ENCODE measurements around the gene PICK1. TPM values are rescaled to one million over a fixed set of nuclear protein-coding genes. Genes with fewer than 3 reads are reported as not detected.

The PICK1 gene
- total and polyA plus RNA-seq, 2 of the 8 experiments (the other 6 are each of a cell fraction or from before 2014, with no cell fraction given), result 20.4 to 22.9 TPM

GRCh38 chr22:38089474-38089851, 32.3 kb downstream of the PICK1 start:
- H3K14ac ChIP-seq (ENCODE audit: insufficient read length), result no peak overlapping the region
- no peak overlapping the region for H3K27ac ChIP-seq (ENCODE audit: low read depth, low read length)
- no peaks in the 10 kb centered on the region for H3K9me3 ChIP-seq (ENCODE audit: insufficient read depth in 2 of 2, low read depth in 1 of 2, low read length in 1 of 2)
- H3K23ac ChIP-seq (ENCODE audit: insufficient read length), result no peak overlapping the region
- no peak overlapping the region; the same call in 1 of the 2 replicates for H2BK15ac ChIP-seq (ENCODE audit: low read length)
- CTCF ChIA-PET (ENCODE audit: partially characterized antibody), result interaction anchor here (1.0 to 3.3 kb wide), 12 partner anchors 9 to 62 kb away, joined by 3 to 34 read pairs (median 4); partner anchors contain the start of gene PICK1
- peak overlapping the region; percentile 65 for H4K5ac ChIP-seq (ENCODE audit: insufficient read length, low read depth, low read length)
- TF ChIP-seq SIX5 (IDR thresholded peaks at IDR 0.05; ENCODE audit: low read depth, low read length) (no peak), JUN (IDR thresholded peaks at IDR 0.05; ENCODE audit: low read depth, low read length) (no peak), ATF3 (IDR thresholded peaks at IDR 0.05; ENCODE audit: insufficient read depth, low read depth, low read length) (no peak), CHD1 (IDR thresholded peaks at IDR 0.05; ENCODE audit: low read depth, low read length) (no peak), TAF7 (optimal IDR thresholded peaks at IDR 0.05; ENCODE audit: borderline replicate concordance, low read depth, low read length) (no peak), EP300 (IDR thresholded peaks at IDR 0.05; ENCODE audit: borderline replicate concordance in 1 of 2, low read depth in 2 of 2, low read length in 2 of 2) (no peak), YY1 (IDR thresholded peaks at IDR 0.05; ENCODE audit: low read depth, low read length) (no peak), RAD21 (IDR thresholded peaks at IDR 0.05 in 1 of 2, conservative IDR thresholded peaks at IDR 0.05 in 1 of 2; ENCODE audit: low read depth in 2 of 2, low read length in 2 of 2) (no peak), GTF2F1 (IDR thresholded peaks at IDR 0.05; ENCODE audit: borderline replicate concordance, low read depth, low read length) (no peak), SP1 (IDR thresholded peaks at IDR 0.05; ENCODE audit: low read depth, low read length) (no peak), CEBPB (IDR thresholded peaks at IDR 0.05; ENCODE audit: low read depth, low read length) (no peak), RXRA (IDR thresholded peaks at IDR 0.05; ENCODE audit: insufficient read depth, low read depth, low read length) (no peak)
- H3K56ac ChIP-seq (replicated peaks; ENCODE audit: insufficient read length, low read depth, low read length), result no peak overlapping the region
- H3K79me2 ChIP-seq (ENCODE audit: control insufficient read depth in 1 of 2, insufficient read depth in 2 of 2, low read length in 2 of 2), result no peaks in the 10 kb centered on the region
- H2BK5ac ChIP-seq (ENCODE audit: low read depth, low read length), result no peak overlapping the region; the same call in 1 of the 2 replicates
- peak overlapping the region; percentile 95 for H4K8ac ChIP-seq (ENCODE audit: extremely low read depth, insufficient read depth, low read length)
- no peaks in the 10 kb centered on the region for H3K79me1 ChIP-seq (ENCODE audit: low read depth, low read length)
- WGBS, 2 experiments (ENCODE audit: extremely low coverage in 1 of 2, insufficient coverage in 1 of 2, insufficient read length in 1 of 2, insufficient replicate concordance in 2 of 2, low coverage in 1 of 2, low lambda C conversion rate in 2 of 2, missing lambda C conversion rate in 1 of 2), result 23% methylated on average over 20 of the region's 34 CpGs; no CpG with 5 or more reads in 1 of the 2 experiments
- FAIRE-seq (no peak), DNase-seq (ENCODE audit: low read depth in 1 of 2, low spot score in 2 of 2) (no peak)
- H3K4me1 ChIP-seq (replicated peaks in 1 of 4; ENCODE audit: control insufficient read depth in 3 of 4, insufficient read depth in 4 of 4, low read length in 3 of 4), result peaks cover 0 to 14% (median 9%) of the 10 kb centered on the region in 4 experiments; a peak in 6 of 7 replicates
- no peak overlapping the region for H2BK12ac ChIP-seq (ENCODE audit: low read depth, low read length)
- H2AK5ac ChIP-seq (ENCODE audit: low read depth, low read length), result no peak overlapping the region
- H3K36me3 ChIP-seq (ENCODE audit: control insufficient read depth in 2 of 4, insufficient read depth in 4 of 4, low read length in 3 of 4), result no peaks in the 10 kb centered on the region
- no peak overlapping the region for H3K4ac ChIP-seq (replicated peaks; ENCODE audit: insufficient read length, low read depth, low read length)
- no peak overlapping the region; the same call in 1 of the 2 replicates for H3K18ac ChIP-seq (ENCODE audit: extremely low read depth, low read length)
- peaks cover 0 to 4% (median 0%) of the 10 kb centered on the region in 4 experiments; a peak in 2 of 7 replicates for H3K27me3 ChIP-seq (replicated peaks in 1 of 4; ENCODE audit: control insufficient read depth in 3 of 4, extremely low read depth in 1 of 4, insufficient read depth in 3 of 4, low read length in 3 of 4)
- H3K4me3 ChIP-seq (ENCODE audit: extremely low read depth in 1 of 4, insufficient read depth in 2 of 4, low read depth in 3 of 4, low read length in 4 of 4), result peak overlapping the region in 3 of 4 experiments; percentile 23 to 49 (median 36); a peak in 6 of 8 replicates
- POLR2A ChIA-PET (ENCODE audit: partially characterized antibody), result interaction anchor here (0.9 to 2.3 kb wide), 7 partner anchors 8 to 92 kb away, joined by 3 to 8 read pairs (median 4); partner anchors contain the start of gene PLA2G6
- peaks cover 2% of the 10 kb centered on the region; the same call in 1 of the 2 replicates for H3K23me2 ChIP-seq (ENCODE audit: low read depth, low read length)
- H4K91ac ChIP-seq (replicated peaks; ENCODE audit: insufficient read length, low read length), result no peak overlapping the region
- H2AFZ ChIP-seq (ENCODE audit: low read length), result no peak overlapping the region
- no peak overlapping the region for H2BK20ac ChIP-seq (ENCODE audit: low read length)
- H3K9ac ChIP-seq (replicated peaks in 1 of 4; ENCODE audit: extremely low read depth in 1 of 4, low read depth in 3 of 4, low read length in 3 of 4), result 0 out of 7 replicates have a peak overlapping the region, but pooled peaks of 1 of the 4 experiments have one; percentile 4
- peak overlapping the region; percentile 67 to 68 for H3K4me2 ChIP-seq (ENCODE audit: insufficient read depth in 1 of 2, low read depth in 2 of 2, low read length in 2 of 2)
- H2BK120ac ChIP-seq (replicated peaks; ENCODE audit: low read depth, low read length), result no peak overlapping the region
- peaks cover 0 to 2% of the 10 kb centered on the region in 2 experiments for H4K20me1 ChIP-seq (replicated peaks in 1 of 2; ENCODE audit: control insufficient read depth in 1 of 2, insufficient read depth in 2 of 2, low read length in 2 of 2)
